Kidney capillary endothelial cell (primary cell): ENCODE data around the gene RELCH.

Experiments
- DNase-seq: peaks from one replicate; pipeline ENCODE4 v3.0.0-alpha.2; 2018; ENCODE audit warnings: low spot score

The RELCH gene

DNA sequence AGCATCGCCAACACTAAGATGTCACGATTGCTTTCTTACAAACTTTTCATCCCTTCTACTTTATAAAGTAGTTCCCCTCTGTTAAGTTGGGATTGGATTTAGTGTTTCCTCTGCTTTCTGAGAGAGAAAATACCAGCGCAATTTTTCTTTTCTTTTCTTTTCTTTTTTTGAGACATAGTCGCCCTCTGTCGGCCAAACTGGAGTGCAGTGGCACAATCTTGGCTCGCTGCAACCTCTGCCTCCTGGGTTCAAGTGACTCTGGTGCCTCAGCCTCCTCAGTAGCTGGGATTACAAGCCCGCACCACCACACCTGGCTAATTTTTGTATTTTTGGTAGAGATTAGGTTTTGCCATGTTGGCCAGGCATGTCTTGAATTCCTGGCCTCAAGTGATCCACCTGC is 9.0 kb downstream of the RELCH start:
- no peak for DNase-seq

DNA sequence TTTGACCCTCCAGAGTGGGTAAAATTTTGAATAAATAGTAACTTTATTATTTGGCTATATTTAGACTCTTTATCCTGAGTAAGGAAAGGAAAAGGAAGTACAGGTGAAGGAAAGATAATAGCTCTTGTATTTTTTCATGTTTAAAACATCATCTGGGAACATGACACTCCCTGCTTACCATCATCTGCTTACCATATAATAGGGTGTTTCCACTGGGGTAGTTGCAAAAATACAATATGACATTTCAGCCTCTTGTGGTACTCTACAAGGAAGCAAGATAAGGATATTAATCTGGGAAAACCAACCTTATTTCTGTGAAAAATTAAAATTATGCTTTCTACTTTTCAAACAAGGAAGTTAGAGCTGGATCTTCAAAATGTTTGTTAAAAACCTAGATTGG is 9.9 kb downstream of the RELCH start:
- no peak for DNase-seq

DNA sequence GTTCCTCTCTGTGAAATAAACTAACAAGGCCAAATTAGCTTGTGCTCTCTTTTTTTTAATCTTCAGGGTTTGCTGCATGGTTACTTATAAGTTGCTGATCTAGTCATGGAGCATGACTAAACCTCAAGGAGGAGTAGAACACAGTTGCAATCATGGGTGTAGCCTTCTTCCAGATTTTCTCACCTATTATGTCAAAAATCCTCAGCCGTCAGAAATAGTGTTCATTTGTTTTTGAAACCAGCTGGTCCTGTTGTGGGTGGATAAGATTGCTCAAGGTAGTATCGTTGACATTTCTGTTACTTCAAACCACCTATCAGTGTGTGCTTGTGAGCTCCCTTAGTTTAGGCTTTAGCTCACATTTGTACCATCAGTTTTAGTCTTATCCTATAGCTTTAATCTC is 11.2 kb downstream of the RELCH start:
- no peak for DNase-seq

DNA sequence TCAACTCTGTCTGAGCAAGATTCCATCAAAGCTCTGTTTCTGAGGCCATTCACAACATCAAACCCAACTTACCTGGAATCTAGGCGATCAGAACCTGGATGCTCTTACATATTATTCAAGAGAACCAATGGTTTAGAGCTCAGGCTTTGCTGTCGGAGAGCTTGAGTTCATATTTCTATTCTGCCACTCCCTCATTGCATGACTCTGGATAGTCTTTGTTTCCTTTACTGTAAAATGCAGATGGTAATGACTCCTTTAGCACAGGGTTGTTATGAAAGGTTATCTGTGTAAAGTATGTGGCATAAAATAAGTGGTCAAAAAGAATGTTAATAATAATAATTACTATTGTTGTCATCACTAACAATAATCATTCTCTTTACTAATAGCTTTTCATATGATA is 12.6 kb downstream of the RELCH start:
- DNase-seq, result no peak

GRCh38 chr18:62200121-62200914 is 13.3 kb downstream of the RELCH start:
- DNase-seq, result no peak

DNA sequence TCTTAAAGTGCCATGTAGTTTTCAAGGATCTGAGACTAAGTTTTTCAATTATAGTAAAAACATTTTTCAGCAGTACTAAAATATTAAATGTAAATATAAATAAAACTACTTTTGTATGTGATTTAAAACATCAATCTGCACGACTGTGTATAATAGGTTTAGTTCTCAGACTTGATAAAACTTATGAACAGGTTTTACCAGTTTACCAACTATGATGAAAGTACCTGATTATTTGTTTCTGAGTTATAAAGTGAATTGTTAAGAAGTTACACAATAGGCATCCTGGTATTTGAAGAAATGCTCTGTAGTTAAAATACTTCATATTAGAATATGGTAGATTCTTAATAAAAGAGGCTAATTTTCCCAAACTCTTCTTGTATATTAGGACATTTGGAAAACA is 14.8 kb downstream of the RELCH start:
- DNase-seq, result no peak

- no peak for DNase-seq
Measured at GRCh38 chr18:62205824-62206223, 18.8 kb downstream of the RELCH start.

DNA sequence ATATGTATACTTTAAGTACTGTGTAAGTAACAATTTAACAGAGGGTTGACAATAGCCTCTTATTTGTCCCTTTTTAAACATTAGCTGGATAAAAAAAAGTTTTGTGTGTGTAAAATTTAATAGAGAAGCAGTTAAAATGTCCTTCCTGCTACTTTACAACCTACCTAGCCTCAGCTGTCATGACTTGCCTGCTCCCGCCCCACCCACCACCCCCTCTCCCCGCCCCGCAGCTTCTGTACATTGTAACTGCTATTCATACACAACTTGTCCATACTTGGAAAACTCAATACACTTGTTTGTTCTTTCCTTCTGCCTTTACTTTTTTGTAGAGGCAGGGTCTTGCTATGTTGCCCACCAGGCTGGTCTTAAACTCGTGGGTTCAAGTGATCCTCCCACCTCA is 19.5 kb downstream of the RELCH start:
- no peak for DNase-seq

DNA sequence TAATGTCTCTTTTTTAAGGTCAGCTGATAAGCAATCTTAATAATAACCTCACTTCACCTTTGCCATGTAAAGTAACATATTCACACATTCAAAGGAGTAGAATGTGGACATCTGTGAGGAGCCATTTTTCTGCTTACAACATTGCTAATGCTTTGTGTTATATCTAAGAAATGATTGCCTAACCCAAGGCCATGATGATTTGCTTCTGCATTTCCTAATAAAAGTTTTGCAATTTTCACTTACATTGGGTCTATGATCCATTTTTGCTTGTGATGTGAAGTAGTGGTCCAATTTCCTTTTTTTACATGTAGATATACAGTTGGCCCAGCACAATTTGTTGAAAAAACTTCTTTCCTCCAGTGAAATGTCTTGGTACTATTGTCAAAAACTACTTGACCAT is 22.0 kb downstream of the RELCH start:
- no peak for DNase-seq

- no peak for DNase-seq
Measured at GRCh38 chr18:62210138-62210537, 23.1 kb downstream of the RELCH start.

GRCh38 chr18:62211325-62211828 is 24.3 kb downstream of the RELCH start:
- no peak for DNase-seq

DNA sequence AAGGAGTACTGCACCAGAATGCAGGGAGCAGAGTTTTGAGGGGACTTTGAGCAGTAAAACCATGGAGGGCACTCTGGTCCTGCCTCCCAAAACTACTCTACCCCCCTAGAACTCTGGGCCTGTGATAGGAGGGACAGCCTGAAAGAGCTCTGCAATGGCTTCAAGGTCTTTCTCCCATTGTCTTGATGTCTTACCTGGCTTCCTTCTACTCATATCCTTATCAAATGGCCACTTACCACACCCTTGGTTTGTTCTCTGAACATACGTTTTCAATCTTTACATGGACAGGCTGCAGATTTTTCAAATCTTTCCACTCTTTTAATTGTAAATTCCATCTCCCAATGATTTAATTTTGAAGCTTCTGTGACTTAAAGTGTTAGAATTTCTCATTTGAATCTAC is 27.7 kb downstream of the RELCH start:
- DNase-seq, result no peak

GRCh38 chr18:62224229-62224628 is 37.2 kb downstream of the RELCH start:
- DNase-seq, result no peak

GRCh38 chr18:62226047-62226446 is 39.0 kb downstream of the RELCH start:
- DNase-seq, result no peak

GRCh38 chr18:62236252-62236651 is 49.2 kb downstream of the RELCH start:
- no peak for DNase-seq

- no peak for DNase-seq
Measured at GRCh38 chr18:62239475-62239874, 52.4 kb downstream of the RELCH start.

GRCh38 chr18:62242955-62243354 is 55.9 kb downstream of the RELCH start:
- DNase-seq, result no peak

DNA sequence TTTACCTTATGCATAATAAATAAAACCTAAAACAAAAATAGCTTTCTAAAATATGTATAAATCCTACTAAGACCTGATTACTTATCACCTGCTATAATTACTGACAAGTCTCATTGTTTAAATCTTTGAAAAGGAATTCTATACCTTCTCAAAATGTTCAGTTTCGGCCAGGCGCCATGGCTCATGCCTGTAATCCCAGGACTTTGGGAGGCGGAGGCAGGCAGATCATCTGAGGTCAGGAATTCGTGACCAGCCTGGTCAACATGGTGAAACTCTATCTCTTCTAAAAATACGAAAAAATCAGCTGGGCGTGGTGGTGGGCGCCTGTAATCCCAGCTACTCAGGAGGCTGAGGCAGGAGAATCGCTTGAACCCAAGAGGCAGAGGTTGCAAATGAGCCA is 58.1 kb downstream of the RELCH start:
- DNase-seq, result no peak

DNA sequence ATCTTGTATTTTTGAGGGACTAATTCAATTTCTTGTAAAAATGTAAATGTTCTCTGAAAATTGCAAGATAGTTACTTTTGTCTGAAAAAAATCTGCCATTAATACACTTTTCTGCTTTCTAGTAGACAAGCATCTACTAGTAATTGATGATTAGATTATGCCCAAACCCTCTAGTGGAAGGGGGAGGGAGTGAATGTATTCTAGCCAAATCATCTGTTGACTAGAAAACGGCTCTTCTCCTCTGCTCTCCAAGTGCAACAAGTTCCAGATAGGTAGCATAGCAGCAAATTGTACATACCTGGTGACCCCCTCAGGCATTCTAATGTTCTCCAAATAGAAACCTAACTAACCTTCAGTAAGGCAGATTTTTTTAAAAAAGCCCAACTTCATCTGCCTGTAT is 58.6 kb downstream of the RELCH start:
- no peak for DNase-seq

DNA sequence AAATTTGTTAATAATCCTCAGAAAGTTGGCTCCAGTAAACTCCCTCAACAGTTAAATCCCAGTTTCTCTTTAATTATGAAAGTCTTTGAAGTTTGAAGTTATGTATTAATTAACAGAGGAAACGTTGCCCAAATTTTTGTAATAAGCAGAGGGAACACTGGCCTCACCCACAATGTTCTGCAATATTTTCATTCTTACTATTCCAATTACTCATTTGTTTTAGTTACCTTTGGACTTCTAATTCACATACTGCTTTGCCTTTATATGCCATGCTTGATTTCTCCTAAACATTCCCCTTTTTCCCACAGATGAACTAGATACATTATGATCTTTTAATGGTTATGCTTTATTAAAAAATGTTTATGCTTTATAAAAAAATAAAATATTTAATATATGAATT is 61.3 kb downstream of the RELCH start:
- no peak for DNase-seq

DNA sequence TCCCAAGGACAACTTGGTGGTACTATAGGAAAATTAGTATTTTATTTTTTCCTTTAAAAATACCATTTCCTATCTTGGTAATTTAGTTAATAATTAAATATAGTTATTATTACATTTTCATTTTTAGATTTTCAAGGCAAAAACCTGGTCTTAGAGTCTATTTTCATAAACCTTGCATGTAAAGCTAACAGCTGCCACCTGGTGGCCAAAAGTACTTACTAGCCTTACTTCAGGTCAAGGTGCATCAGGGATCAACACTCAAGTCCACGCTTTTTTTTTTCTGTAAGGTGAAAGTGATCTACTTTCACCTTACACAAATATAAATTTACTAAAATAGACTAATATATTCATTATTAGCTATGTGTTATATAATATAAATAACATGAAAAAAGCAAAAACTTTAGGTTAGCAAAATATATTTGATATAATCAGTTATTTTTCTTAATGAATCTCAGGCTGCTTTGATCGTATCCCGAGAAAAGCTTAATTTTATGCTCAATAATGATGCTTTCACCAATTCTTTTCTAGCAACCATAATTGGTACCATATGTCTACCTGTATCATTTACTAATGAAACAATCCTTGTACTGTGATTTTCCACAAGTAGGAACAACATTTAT is 62.5 kb downstream of the RELCH start:
- DNase-seq, result peak; percentile 58

DNA sequence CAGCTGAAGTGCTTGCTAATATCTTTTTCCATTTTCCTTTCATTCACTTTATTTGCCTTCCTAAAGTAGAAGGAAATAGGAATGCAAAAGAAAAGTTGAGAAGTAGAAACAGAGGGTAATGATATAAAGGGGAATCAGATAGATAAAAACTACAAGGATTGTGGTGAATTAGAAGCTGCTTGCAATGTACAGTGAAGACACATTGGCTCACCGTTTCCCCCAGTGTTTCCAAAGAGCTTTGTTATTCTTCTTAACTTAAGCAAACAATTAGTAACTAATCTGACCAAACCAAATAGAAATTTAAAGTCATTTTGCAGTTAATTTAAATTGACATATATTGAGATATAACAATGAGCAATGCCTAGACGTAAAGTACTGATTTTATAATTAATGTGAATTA is 63.4 kb downstream of the RELCH start:
- DNase-seq, result no peak

DNA sequence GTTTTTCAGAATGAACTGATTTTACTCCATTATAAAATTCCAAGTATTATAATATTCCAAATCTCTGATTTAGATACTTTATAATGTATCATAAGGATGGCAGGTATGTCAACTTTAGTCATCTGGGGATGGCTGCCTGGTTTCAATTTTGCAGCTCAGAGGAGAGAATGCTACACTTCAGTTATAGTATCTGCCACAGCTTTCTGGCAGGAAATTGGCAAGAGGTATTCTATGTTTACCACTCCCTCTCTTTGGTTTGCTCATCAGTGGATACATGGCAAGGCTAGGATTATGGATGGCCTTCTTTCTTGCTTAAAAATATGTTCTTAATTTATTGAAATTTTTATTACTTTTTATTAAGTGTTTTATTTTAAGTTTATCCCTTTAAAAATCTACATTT is 71.0 kb downstream of the RELCH start:
- DNase-seq, result no peak

DNA sequence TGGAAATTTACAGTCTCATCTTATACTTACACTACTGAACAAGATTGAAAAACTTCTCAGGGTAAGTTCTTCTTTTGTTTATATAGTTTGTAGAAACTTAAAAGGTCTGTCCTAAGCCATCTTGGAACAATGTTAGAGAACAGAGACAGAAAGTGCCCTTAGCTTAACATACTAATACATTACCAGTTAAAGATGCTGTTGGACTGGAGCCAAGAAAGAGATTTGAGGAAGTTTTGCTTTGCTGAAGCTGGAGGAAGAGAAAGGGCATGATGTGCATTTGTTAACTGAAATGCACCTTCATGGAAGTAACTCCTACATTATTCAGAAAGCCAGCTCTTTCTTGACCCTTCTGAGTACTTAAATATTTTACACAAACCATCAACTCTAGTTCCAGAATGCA is 71.6 kb downstream of the RELCH start:
- DNase-seq, result no peak
